GM19238 (cell line): ENCODE data around the gene NEUROD1.

Experiments used
- DNase-seq: peaks from one replicate; pipeline ENCODE4 v3.0.0; 2011; ENCODE audit warnings: low spot score; ENCODE audit not compliant: insufficient read length

NEUROD1 gene

DNA sequence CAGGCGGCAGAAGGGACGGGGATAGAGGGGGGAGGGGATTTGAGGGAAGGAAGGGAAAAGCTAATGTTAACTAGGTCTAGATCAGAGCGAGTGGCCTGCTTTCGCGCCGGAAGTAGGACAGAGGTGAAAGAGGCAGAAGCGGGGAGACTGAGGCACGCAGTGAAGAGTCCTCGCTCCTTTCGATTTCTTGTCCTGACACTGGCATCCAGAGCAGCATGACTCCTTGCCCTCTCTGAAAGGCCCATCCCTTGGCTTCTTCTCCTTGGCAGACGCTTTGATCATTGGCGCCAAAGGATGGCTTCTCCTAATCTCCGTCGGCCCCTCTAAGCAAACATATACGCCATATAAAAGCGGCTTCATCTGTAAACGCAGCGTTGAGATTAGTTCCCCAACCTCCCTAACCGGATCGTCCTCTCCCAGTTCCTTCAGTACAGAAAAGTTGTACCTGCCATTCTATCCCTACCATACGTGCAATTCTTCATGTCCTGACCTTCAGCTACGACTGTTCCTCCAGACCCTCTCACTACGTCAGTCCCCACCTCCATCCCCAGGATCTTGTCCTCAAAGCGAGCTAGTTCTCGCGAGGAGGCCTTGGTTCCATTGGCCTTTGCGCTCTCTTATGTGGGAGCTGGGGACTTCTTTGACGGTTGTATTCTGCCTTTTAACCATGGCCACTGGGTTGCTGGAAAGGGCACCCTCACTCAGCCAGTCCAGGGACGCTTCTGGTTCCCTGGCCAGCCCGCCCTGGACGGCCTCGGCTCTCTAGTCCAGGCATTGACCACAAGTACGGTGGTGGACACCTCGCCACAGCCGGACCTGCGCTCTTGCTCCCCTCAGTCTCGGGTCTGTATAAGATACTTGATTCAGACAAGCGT lies 857 bp upstream of the NEUROD1 start:
- DNase-seq = no peak

DNA sequence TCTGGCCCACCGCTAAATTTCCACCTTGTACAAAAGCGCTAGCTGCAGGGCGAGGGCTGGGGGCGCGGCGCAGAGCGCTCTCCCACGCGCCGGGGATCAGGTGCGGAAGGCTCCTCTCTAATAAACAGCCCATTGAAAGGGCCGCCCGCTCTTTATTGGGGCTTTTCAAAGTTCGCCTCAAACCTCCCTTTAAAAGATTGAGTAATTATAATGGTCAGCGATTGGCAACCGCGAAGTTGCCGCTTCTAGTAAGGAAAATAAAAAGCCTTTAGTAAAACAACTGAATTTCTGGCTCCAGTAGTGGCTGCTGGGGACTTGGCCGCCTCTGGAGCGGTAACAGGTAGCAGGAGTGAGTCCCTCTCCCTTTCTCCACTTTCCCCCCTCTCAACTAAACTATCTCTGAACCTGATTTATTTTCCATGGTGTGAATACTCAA lies 755 bp downstream of the NEUROD1 start:
- no peak for DNase-seq

- DNase-seq = no peak
Measured at GRCh38 chr2:181678861-181679543, 1.3 kb downstream of the NEUROD1 start.

- DNase-seq = no peak
Measured at GRCh38 chr2:181677912-181678586, 2.3 kb downstream of the NEUROD1 start.

DNA sequence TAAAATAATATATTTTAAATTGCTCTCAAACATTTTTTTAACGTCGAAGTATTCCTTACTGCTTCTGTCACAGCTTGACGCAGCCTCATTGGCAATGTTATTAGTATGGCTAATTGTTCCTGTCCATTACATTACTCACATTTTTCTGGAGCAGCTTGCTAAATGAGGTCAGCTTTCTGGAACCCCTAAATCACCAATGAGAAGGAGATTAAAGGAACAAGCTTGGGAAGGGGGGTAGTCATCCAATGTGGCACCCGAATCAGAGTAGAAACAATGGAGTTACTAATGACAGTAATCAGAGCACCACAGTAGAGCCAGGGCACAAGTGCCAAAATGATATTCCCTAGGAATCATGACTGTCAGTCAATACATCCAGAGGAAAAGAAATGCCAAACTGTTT lies 5.1 kb downstream of the NEUROD1 start:
- no peak for DNase-seq

- no peak for DNase-seq
Measured at GRCh38 chr2:181674461-181674860, 5.9 kb downstream of the NEUROD1 start.

GRCh38 chr2:181673173-181673572 lies 7.1 kb downstream of the NEUROD1 start:
- DNase-seq = no peak

- no peak for DNase-seq
Measured at GRCh38 chr2:181672255-181673008, 7.9 kb downstream of the NEUROD1 start.

DNA sequence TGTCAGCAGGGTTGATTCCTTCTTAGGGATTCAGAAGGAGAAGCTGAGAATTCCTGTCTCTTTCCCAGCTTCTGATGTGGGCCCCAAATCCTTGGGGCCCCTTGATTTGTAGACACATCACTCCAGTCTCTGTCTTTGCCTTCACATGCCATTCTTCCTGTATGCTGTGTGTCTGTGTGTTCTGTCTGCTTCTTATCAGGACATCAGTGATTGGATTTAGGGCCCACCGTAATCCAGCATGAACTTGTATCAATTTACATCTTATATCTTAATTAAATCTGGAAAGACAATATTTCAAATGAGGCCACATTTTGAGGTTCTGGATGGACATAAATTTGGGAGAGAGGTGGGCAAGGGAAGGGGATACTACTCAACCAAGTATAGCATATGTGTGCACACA lies 9.7 kb downstream of the NEUROD1 start:
- no peak for DNase-seq

DNA sequence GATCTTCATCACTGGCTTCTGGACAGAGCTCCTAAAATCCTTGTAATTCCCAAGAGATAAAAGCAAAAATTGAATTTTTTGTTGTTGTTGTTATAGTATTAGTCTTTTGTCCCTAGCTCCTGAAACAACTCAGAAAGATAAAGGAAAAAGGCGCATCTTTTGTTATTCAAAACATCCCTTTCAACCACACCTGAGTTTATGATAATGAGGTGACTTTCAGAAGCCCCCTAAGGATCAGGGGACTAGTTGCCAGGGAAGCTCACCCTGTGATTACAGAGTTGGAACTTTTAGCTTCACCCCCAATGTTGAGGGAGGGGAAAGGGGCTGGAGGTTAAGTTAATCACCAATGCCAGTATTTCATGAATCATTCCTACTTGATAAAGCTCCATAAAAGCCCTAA lies 13.1 kb downstream of the NEUROD1 start:
- no peak for DNase-seq

- no peak for DNase-seq
Measured at GRCh38 chr2:181662287-181662686, 18.0 kb downstream of the NEUROD1 start.

DNA sequence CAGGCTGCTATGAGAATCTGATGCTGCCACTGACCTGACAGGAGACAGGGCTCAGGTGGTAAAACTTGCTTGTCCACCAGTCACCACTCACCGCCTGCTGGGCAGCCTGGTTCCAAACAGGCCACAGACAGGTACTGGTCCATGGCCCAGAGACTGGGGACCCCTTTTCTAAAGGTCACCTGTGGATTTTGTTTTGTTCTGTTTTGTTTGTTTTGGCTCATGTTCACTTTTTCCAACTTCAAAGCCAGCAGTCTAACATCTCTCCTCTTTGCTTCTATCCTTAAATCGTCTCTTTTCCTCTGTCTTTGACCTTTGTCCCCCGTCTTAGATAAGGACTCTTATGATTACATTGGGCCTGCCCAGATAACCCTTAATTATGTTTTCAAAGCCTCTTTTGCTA lies 20.1 kb downstream of the NEUROD1 start:
- DNase-seq = no peak

GRCh38 chr2:181658444-181658843 lies 21.9 kb downstream of the NEUROD1 start:
- no peak for DNase-seq

DNA sequence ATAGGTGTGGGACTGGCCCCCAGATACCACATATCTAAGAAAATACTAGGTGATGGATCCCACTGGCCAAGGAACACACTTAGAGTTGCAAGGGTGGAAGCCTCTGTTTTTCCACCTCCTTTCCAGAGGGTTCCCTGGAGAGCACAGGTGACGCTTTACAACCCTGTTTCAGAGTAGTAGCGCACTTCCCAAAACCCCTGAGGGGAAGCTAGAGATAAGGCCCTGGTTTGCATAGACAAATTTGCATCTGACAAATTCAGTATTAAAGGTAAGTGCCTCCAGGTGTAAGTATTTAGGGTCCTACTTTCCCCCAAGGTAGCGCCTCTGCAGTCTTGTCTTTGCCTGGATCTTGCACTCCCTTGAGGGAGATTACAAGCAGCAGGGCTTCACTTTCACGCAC lies 22.9 kb downstream of the NEUROD1 start:
- no peak for DNase-seq

DNA sequence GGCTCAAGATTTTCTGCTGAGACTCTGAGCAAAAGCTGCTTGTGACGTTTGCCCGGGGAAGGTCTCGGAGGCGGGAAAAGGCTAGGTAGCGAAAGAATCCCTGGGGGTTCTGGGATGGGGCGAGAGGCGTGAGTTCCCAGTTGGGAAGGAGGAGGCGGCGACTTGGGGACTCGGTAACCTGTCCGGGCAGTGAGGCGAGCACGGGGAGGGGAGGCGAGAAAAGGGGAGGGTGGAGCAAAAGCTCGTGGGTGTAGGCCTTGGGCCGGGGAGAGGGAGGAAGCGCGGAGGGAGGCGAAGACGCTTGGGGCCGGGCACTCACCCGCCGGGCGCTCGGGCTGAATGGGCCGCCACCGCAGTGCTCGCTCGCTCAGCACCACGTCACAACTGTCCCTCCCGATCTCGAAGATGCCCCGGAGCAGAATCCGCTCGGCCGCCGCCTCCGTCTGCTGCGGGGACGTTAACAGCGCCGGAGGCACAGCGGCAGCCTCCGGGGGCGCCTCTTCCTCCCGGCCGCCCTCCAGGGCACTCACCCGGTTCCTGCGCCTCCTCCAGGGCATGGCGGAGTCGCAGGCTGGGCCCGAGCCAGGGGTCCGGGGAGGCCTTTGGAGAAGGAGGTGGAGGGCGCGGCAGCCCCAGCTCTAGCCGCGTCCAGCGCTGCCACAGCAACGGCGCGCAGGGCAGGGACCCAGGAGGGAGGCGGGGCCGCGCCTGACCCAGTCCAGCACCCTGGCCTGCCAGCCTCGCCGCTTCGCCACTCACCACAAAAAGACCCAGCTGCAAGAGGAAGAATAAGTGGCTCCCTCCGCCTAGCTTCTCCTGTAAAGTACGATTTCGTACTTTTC lies 23.6 kb downstream of the NEUROD1 start, which contains the start of gene CERKL:
Gene CERKL (minus strand): TSS at position 656 of the 842 bp plus-strand sequence. CDS start 99 bp downstream, at position 557.
- peak; percentile 62 for DNase-seq

- DNase-seq = no peak
Measured at GRCh38 chr2:181655519-181655918, 24.8 kb downstream of the NEUROD1 start.

DNA sequence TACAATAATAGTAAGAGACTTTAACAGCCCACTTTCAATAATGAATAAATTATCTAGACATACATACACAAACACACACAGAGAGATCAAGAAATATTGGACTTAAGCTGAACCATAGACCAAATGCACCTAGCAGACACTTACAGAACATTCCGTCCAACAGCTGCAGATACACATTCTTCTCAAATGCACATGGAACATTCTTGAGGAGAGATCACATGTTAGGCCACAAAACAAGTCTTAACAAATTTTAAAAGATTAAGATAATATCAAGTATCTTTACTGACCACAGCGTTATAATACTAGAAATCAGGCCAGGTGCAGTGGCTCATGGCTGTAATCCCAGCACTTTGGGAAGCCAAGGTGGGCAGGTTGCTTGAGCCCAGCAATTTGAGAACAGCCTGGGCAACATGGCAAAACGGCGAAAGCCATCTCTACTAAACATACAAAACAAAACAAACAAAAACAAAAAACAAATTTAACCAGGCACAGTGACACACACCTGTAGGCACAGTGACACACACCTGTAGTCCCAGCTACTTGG lies 30.8 kb downstream of the NEUROD1 start:
- DNase-seq = no peak

DNA sequence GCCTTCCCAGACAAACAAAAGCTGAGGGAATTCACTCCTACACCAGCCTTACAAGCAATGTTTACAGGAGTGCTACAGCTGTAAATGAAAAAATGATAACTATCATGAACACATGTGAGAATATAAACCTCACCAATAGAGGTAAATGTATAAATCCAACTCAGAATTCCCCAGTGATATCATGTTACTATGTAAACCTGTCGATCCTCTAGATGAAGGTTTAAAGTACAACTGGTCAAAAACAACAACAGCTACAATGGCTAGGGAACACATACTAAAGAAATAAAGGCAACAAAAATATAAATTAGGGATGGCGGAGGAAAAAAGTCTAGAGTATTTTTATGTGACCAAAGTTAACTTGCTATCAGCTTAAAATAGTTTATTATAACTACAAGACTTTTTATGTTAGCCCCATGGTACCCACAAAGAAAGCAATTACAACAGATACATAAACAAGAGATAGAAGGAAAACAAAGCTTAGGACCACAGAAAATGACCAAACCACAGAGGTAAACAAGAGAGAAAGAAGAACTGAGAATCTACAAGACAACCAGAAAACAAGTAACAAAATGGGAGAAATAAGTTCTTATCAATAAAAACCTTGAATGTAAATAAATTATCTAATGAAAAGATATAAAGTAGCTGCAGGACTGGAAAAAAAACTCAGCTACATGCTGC lies 31.7 kb downstream of the NEUROD1 start:
- DNase-seq = no peak

DNA sequence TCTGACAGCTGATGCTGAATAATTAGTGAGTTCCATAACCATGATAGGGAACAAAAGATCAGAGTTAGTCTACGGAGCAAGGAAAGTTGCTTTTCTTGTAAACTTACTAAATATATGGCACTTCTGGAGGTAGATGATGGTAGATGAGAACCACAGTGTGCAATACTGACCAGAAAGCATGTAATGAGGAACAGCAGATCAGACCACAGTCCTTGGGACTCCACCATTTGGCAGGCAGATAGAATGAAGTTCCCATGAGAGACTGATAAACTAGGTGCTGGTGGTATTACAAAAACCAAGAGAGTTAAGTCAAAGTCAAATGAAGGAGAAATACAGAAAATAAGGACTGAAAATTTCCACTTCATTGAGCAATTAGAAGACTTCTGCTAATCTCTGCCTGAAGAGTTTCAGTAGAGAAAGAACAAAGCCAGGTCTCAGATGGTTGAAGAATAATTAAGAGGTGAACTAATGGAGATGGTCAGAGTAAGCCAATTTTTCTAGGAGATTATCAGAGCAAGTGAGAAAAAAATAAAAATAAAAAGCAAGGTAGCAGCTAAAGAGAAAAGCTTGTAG lies 33.8 kb downstream of the NEUROD1 start:
- DNase-seq = no peak
